DMS 273 (cell line): Measurements from ENCODE around the gene SAT2.
"Not testable (repeated sequence)": the region's sequence is repeated elsewhere in the genome, so short reads cannot be mapped to it uniquely, and the experiment has no call there.

ENCODE experiments used
- DNase-seq: peaks from one replicate; lab custom pipeline; 2025; ENCODE audit not compliant: unreplicated experiment; lab: John Stamatoyannopoulos, UW

Gene SAT2

DNA sequence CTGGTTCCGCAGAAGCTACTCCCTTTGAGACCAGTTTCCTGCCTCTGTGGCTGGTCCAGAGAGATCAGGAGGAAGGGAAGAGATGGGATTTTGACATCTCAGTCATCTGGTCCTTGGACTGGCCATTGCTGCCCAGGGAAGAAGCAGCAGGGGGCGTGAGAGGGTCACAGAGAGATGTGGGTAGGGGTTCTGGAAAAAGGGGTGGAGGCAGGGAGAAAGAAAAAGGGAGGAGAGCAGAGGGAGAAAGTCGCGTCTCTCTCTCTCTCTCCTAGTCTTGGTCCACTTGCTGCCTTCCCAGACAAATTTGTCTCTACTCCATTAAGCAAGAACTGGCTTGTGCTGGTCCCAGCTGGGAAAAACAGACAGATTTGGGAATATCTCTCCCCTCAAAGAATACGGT, 6.8 kb upstream of the SAT2 start:
- peak; percentile 74 for DNase-seq

DNA sequence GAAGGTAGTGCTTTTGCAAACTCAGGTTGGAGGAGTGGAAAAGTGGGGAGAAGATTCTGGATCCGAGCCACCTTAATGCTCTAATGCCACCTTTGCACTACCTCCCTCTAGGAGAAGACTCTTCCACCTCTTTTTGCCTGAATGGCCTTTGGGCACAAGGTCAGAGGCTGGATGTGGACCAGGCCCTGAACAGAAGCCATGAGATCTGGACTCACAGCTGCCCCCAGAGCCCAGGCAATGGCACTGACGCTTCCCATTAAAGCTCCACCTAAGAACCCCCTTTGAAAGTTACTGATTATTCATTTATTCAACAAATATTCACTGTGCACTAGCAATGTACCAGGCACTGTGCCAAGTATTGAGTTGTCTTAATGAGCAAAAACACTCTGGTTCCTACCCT, 5.5 kb upstream of the SAT2 start:
- no peak for DNase-seq

DNA sequence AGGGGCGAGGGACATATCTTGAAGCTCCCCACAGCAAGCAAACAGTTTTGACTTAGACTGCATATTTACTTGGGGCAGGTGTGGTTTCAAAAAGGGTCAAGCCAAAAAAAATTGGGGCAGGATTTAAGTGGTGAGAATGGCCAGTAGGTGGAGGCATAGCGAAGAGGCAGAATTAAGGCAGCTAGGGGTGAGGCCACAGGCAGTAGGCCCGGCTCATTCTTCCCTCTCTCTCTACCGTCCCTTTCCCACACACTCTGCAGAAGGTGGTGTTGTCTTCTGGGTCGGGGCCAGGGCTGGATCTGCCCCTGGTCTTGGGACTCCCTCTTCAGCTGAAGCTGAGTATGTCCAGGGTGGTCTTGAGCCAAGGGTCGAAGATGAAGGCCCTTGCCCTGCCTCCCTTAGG, 4.9 kb upstream of the SAT2 start:
- peak; percentile 63 for DNase-seq

DNA sequence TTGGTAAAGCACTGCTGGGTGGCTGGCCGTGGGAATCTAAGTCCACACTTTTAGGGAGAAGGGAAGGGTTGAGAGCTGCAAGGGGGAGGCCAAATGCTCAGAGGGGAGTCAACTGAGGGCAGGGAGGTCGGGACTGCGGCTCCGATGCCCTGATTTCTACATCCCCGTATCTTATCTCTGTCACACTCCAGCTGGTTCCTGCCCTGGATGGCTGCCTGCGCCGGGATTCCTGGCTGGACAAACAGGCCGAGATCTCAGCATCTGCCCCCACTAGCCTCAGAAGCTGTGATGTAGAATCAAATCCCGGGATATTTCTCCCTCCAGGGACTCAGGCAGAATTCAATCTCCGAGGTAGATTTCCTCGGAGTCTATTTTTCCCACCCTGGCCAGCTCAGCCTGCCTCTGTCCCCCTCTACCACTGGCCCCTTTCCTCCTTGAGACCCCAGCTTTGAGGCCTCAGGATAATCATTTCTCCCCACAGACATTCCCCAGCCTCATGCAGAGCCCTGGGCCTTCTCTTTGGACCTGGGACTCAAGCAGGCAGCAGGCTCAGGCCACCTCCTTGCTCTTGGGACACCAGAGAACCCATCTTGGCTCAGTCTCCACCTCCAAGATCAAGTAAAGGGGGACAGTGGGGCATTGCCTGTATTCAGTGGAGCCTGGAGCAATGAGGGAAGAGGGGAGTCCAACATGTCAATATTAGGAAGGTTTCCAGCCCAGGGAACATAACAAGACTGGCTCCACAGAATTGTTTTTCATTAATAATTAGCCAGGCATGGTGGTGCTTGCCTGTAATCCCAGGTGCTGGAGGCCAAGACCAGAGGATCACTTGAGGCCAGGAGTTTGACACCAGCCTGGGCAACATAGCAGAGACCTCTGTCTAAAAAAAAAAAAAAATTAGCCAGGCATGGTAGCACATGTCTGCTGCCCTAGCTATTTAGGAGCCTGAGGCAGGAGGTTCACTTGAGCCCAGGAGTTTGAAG, 4.1 kb upstream of the SAT2 start:
- DNase-seq: no peak

DNA sequence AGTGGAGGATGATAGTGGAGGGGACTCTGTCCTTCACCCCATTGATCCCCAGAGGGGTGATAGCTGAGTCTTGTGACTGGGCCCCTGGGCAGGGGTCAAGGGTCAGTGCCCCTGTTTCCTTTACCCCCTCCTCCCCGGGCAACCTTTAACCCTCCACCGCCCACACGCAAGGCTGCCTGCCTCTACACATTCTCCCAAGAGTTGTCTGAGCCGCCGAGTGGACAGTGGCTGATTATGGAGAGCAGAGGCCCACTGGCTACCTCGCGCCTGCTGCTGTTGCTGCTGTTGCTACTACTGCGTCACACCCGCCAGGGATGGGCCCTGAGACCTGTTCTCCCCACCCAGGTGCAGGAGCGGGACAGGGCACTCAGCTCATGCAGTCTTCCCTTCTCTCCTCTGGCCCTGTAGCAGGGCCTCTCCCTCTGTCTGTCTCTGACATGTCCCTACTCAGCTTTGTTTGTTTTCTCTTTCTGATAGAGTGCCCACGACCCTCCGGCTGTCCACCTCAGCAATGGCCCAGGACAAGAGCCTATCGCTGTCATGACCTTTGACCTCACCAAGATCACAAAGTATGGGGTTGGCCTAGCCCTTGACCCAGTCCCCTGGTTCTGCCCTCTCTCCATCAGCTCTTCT, 2.4 kb upstream of the SAT2 start, which contains the start of gene SHBG:
Gene SHBG, plus strand, starts transcription at position 197 of the 633 bp plus-strand sequence. Its CDS starts 38 bp downstream, at position 235.
- DNase-seq: no peak

DNA sequence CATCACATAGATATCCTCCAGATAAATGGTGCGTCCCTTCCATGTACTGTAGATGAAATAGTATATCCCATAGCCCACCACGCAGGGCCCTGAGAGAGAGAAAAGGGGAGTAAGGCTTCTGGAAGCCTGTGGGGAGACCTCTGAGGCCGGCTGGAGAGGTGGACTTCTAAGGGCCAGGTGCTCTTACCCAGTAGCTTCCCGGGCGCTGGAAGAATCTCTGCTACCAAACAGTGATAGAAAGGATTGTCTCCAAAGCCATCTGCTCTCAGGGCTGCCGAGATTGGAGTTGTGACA, 718 bp downstream of the SAT2 start:
- DNase-seq: peak; percentile 60

DNA sequence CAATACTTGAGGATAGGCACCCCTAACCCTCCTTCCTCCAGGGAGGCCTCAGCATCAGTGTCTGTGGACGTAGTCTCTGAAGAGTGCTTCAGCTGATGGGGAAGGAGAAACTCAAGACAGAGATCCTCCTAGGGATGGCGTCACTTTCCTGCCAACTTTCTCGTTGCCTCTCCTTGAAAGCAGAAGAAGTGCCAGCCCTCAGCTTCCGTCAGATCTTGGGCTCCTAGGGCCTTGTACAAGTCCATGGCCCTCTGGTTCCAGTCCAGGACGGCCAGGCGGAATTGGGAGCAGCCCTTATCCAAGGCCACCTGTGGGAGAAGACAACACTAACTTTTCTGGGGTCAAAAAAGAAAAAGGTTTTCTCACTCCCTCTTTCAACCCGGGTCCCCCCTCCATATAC, 1.3 kb downstream of the SAT2 start:
- DNase-seq: no peak

DNA sequence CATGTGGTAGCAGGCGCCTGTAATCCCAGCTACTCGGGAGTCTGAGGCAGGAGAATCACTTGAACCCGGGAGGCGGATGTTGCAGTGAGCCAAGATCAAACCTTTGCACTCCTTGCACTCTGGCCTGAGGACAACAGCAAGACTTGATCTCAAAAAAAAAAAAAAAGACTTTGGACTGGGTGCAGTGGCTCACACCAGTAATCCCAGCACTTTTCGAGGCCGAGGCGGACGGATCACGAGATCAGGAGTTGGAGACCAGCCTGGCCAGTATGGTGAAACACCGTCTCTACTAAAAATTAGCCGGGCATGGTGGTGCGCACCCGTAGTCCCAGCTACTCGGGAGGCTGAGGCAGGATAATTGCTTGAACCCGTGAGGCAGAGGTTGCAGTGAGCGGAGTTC, 1.9 kb downstream of the SAT2 start:
- not testable (repeated sequence) for DNase-seq

DNA sequence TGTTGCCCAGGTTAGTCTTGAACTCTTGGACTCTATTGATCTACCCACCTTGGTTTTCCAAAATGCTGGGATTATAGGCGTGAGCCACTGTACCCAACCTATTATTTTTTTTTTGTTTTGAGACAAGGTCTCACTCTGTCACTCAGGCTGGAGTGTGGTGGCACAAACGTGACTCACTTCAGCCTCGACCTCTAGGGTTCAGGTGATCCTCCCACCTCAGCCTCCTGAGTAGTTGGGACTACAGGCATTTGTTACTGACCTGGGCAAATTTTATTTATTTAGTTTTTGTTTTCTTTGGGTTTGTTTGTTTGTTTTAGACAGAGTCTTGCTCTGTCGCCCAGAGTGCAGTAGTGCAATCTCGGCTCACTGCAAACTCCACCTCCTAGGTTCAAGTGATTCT, 4.0 kb downstream of the SAT2 start:
- no peak for DNase-seq

DNA sequence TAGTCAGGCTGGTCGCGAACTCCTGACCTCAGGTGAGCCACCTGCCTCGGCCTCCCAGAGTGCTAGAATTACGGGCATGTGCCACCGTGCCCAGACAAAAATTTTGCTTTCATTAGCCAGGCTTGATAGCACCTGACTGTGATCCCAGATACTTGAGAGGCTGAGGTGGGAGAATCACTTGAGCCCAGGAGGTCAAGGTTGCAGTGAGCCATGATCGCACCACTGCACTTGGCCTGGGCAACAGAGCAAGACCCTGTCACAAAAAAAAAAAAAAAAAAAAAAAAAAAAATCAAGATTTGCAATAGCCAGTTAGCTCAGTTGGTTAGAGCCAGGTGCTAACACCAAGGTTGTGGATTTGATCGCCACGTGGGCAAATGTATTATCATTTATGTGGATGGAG, 6.8 kb downstream of the SAT2 start:
- no peak for DNase-seq

DNA sequence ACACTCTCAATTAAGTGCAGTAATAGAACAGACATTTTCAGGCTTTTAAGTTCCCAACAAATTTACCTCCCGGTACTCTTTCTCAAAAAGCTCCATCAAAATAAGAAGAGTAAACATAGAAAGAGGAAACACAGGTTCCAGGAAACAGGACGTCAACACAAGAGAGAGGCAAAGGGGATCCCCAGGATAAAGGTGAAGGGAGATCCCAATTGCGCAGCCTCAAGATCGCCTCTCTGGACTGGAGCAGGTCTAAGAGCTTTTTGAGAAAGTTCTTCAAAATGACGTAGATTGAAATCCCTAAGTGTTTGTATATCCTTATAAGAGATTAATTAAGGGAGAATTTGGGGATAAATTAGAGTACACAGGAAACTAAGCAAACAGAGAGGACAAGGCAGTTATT, 9.0 kb downstream of the SAT2 start:
- no peak for DNase-seq

DNA sequence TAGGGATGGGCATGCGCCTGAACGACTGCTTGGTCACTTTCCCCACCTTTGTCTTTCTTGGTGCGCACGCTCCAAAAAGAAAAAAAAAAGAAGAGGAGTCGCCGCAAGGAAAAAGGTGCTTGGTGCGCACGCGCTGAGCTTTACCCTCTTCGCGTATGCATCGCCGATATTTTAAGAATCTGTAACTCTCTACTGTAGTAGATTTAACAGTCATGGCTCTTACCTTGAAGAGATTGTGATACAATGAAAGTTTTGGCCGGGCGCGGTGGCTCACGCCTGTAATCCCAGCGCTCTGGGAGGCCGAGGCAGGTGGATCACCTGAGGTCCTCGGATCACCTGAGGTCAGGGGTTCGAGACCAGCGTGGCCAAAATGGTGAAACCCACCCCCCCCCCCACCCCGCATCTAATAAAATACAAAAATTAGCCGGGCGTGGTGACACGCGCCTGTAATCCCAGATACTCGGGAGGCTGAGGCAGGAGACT, 12.3 kb downstream of the SAT2 start:
- DNase-seq: no peak

DNA sequence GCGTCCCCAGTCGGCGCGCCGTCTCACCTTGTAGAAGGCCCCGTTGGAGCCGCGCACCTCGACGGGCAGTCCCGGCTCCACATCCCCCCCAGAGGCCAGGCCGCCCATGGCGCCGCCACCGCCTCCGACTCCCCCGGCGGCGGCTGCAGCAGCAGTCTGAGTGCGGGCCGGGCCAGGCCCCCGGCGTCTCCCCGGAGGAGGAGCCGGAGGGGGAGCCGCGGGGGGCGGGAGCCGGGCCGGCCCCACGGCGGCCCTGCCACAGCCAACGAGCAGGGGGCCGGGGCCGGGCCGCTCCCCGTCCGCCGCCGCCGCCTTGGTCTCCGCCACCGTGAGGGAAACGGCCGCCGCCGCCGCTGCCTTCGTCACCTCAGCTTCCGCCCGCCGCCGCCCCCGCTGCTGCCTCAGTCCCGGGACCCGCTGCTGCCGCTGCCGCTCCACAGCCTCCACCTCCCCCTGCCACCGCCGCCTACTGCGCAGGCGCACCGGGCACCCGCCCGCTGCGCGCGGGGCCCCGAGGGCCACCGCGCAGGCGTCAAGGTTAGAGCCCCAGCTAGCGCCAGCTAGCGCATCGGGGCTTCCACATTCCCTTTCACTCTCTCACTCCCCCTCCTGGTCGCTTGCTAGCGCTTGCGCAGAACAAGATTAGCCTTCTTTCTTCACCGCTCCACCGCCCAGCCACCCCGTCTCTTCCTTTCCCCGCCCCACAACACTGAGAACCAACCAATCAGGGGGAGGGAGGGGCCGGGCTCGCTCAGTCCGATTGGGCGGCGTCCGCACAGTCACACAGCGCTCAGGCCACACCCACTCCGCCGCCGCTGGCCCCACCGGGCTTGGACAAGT, 13.0 kb downstream of the SAT2 start, which contains the start of gene FXR2:
Gene FXR2, minus strand, starts transcription at position 473 of the 840 bp plus-strand sequence. Its CDS starts 365 bp downstream, at position 108.
- peak; percentile 99 for DNase-seq

DNA sequence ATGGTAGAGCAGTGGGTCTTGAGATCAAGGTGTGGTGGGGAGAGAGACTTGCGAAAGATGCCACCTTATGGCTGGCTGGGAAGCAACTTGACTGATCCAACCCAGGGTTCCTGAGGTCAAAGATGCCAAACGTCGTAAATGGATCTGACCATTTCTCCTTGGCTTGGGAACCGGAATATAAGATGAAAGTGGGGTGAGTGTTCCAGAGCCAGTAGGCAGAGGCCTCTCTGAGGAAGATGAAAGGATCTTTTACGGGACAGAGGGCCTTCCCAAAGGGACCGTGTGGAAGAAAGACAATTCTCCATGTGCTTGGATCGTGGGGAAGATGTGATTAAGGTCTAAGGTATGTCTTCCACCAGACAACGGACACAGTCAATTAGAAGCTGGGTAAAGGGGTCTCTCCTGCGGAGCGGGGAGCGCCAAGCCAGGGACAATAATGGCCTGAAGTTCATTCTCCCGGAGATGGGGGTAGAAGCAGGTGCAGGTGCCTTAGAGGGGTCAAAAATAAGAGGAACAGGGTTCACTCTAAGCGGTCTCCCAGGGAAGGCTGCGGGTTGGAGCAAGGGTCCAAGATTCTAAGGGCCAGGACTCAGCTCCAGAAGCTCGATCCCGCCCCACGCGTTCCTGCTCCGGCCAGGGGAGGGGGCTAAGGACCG, 13.7 kb downstream of the SAT2 start:
- peak; percentile 40 for DNase-seq

DNA sequence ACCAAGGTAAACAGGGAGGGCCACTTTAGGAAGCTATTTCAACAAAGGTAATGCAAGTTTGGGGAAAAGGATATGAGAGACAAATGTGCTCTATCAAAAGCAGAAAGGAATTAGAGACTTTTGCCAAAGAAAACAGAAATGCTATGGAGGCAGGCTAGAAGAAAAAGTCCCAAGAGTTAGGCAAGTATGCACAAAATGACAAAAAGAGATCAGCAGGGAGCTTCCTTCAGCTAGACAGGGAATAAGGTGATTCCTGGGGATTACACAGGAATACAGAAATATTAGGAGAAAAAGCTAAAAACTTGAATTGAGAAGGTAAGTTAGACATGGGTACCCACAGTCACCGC, 15.4 kb downstream of the SAT2 start:
- no peak for DNase-seq

DNA sequence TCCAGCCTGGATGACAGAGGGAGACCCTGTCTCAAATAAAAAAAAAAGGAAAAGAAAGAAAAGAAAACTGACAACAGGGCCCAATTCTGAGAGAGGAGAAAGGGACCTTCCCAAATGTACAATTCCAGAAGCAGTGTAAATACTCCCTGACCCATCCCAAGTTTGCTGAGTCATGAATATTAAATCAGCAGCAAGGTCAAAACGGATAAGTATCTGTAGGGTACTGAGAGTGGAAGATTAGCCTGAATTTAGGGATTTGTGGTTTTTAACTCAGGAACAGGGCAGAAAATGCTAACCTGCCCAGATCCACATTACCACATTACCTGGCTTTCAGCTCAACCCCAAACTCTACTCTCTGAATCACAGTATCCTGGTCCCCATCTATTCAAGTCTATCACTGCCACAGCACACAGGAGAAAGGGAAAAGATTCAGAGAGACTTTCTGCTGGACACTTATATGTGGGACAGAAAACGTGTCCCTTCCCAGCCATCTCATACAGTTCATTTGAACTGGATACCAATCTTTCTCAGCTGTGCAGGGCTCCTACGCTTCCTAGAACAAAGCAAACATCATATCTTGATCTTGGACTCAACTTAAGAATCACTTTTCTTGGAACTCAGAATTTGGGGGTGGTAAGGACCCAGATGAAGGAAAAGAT, 15.9 kb downstream of the SAT2 start:
- no peak for DNase-seq

DNA sequence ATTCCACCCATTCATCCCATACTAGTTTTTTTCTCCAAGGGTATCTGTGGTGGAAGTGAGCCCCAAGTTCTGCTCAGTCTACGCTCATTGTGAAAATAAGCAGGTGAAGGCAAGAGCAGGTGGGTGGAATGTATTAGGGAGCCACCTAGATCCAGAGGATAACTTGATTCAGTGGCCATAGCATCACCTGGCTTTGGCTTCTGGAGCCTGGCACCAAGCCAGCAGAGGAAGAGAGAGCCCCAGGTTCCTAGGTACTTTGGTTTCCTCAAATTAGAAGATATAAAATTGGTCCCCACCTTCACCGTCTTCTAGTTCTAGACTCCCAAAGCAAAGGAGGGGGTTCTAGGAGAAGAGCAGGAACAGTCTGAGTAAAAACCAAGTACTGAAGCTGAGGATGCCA, 17.0 kb downstream of the SAT2 start:
- no peak for DNase-seq

DNA sequence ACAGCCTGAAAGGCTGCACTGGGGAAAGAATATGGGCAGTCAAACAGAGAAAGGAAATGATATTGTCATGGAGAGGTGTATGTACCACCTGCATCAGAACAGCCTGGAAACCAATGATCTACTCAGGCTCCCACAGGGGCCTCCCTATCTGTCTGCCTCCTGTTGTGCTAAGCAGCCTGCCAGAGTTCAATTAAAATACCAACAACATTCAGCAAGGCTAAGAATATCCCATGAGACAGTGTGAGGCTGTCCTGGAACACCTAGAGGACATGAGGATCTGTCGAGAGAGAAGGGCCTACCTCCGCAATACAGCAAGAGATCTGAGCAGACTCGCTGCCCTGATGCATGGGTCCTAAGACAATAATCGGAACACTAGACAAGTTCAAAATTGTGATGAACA, 21.3 kb downstream of the SAT2 start:
- DNase-seq: no peak

DNA sequence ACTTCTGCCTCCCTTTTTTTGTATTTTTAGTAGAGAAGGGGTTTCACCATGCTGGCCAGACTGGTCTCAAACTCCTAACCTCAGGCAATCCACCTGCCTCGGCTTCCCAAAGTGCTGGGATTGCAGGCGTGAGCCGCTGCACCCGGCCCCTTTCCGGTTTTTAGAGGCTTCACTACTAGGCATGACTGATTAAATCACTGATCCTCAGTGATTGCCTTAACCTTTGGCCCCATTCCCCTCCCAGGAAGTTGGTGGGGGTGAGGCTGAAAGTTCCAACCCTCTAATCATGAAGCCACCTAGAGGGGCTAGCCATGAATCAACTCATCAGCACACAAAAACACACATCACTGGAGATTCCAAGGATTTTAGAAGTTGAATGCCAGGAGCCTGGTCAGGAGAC, 30.1 kb downstream of the SAT2 start:
- not testable (repeated sequence) for DNase-seq

DNA sequence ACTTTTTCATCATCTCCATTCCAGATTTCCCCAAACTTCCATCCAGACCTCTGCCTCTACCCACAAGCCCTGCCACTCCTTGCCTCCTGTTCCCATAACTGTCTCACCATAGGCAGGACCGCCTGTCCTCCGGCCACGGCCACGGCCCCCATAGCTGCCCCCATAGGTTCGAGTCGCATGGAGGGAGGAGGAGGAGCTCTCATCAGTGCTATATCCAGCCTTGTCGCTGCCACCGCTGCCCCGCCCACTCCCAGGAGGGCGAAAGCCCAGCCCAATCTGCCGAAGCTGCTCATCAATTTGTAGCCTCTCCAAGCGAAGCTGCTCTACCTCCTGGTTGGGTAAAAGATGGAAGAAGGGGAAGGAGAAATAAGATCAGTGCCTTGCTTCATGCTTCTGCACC, 34.3 kb downstream of the SAT2 start:
- no peak for DNase-seq
